Sigmoid colon (tissue), 7 donors: ENCODE results near the gene NELFB. TPM values are rescaled to one million over a fixed set of nuclear protein-coding genes. Genes with fewer than 3 reads are reported as not detected.

Experiments used
- DNase-seq: peaks from one replicate; pipeline ENCODE4 v3.0.0-alpha.2; 2019
- H3K27ac ChIP-seq, 4 donors: fragments of 200-600 bp; sonication (generic); one replicate each; pipeline ENCODE4 v1.5.1; 2016 to 2019; ENCODE audit warnings: mild to moderate bottlenecking in 1 of 4
- H3K27me3 ChIP-seq, 3 donors: fragments of 200-600 bp; sonication (generic); one replicate each; pipeline ENCODE4 v1.5.1; 2019; ENCODE audit warnings: mild to moderate bottlenecking in 1 of 3
- H3K36me3 ChIP-seq, 4 donors: fragments of 200-600 bp; sonication (generic); one replicate each; pipeline ENCODE4 v1.5.1; 2016 to 2019
- H3K4me1 ChIP-seq, 4 donors: fragments of 200-600 bp; sonication (generic); one replicate each; pipeline ENCODE4 v1.5.1; 2017 to 2019
- H3K4me3 ChIP-seq, 4 donors: fragments of 200-600 bp; sonication (generic); one replicate each; pipeline ENCODE4 v1.5.1; 2017 to 2019; ENCODE audit warnings: mild to moderate bottlenecking in 2 of 4, moderate library complexity in 1 of 4
- H3K9me3 ChIP-seq, 4 donors: fragments of 200-600 bp in 3 of 4; sonication (generic) in 3 of 4; one replicate each; pipeline versions ENCODE4 v1.5.1 to v1.6.1; 2013 to 2019
- CTCF ChIP-seq, 4 experiments: fragments of 450-650 bp in 3 of 4; fragments of 200-600 bp in 1 of 4; IDR thresholded peaks; one replicate each; pipeline ENCODE4 v1.5.1; 2016 to 2019; ENCODE audit warnings: antibody characterized with exemption in 4 of 4, mild to moderate bottlenecking in 3 of 4, moderate library complexity in 2 of 4
- EP300 ChIP-seq, 4 donors: sonication (generic); formaldehyde crosslinking; IDR thresholded peaks; one replicate each; pipeline ENCODE4 v1.6.1; 2017; ENCODE audit warnings: antibody characterized with exemption in 4 of 4
- POLR2A ChIP-seq, 2 donors: fragments of 450-650 bp; IDR thresholded peaks; one replicate each; pipeline ENCODE4 v1.6.1; 2016; ENCODE audit warnings: antibody characterized with exemption in 2 of 2, mild to moderate bottlenecking in 2 of 2, moderate library complexity in 2 of 2
- POLR2AphosphoS5 ChIP-seq, 4 donors: sonication (generic); formaldehyde crosslinking; IDR thresholded peaks; one replicate each; pipeline ENCODE4 v1.6.1; 2017; ENCODE audit warnings: antibody characterized with exemption in 4 of 4
- WGBS, 2 donors: extraction: QIAGEN DNeasy Blood & Tissue Kit; methylation state at CpG; one replicate each; pipeline ENCODE4 v1.1.7; 2013; 5-methylcytosine and 5-hydroxymethylcytosine counted together
- intact Hi-C: fragments of 100-400 bp; cut with DNase I; formaldehyde crosslinking; loops from one replicate; pipeline ENCODE4 v1.15.1; 2023
- polyA plus RNA-seq, 3 donors: library from polyadenylated mRNA; stranded (reverse); fragments of 200-250 nt; gene quantifications; one replicate each; pipeline ENCODE4 v1.2.3, GENCODE V29; 2013
- total RNA-seq, 4 donors: library from RNA; depleted of rRNA; stranded (reverse); fragments of >200 nt; gene quantifications; one replicate each; pipeline ENCODE4 v1.1.0, GENCODE V29; 2016
- donor health status: healthy with polysubstance abuse.
- donor health status: Bipolar disorder and iron deficiency.
- donor health status: healthy.

NELFB gene
- total and polyA plus RNA-seq, 7 donors: 24.7 to 70.5 (median 36.5) TPM

GRCh38 chr9:137217276-137218211 lies 37.6 kb upstream of the NELFB start:
- Histone ChIP-seq H3K27me3 (no peaks in the 10 kb centered on the region), H3K36me3 (peaks cover 0 to 15% (median 0%) of the 10 kb centered on the region in 4 donors), H3K4me3 (peak overlapping the region in 2 of 4 donors; percentile 7 to 9), H3K4me1 (peaks cover 0 to 19% (median 12%) of the 10 kb centered on the region in 4 donors), H3K9me3 (no peaks in the 10 kb centered on the region), H3K27ac (peak overlapping the region in 2 of 4 donors; percentile 6 to 35)
- TF ChIP-seq POLR2A (IDR thresholded peaks at IDR 0.05): peak in 1 of 2 donors; percentile 68
- TF ChIP-seq POLR2AphosphoS5 (IDR thresholded peaks at IDR 0.05): peak in 1 of 4 donors; percentile 56
- TF ChIP-seq EP300 (IDR thresholded peaks at IDR 0.05): no peak
- 16 to 66% methylated on average over 36 of the region's 36 CpGs for WGBS, 2 donors
- intact Hi-C loops: no loop called here
- DNase-seq: no peak

GRCh38 chr9:137218212-137218753 lies 36.8 kb upstream of the NELFB start:
- TF ChIP-seq CTCF (IDR thresholded peaks at IDR 0.05) (no peak), POLR2A (IDR thresholded peaks at IDR 0.05) (no peak), EP300 (IDR thresholded peaks at IDR 0.05) (no peak), POLR2AphosphoS5 (IDR thresholded peaks at IDR 0.05) (no peak)
- DNase-seq: no peak
- H3K4me1 ChIP-seq: peaks cover 0 to 25% (median 17%) of the 10 kb centered on the region in 4 donors
- no peaks in the 10 kb centered on the region for H3K9me3 ChIP-seq
- intact Hi-C loops: no loop called here
- H3K27ac ChIP-seq: no peak overlapping the region
- peaks cover 0 to 15% (median 0%) of the 10 kb centered on the region in 4 donors for H3K36me3 ChIP-seq
- H3K27me3 ChIP-seq: no peaks in the 10 kb centered on the region
- 56 to 90% methylated on average over 30 of the region's 30 CpGs for WGBS, 2 donors
- H3K4me3 ChIP-seq: no peak overlapping the region

GRCh38 chr9:137218754-137219271 lies 36.3 kb upstream of the NELFB start:
- DNase-seq: no peak
- no peak overlapping the region for H3K27ac ChIP-seq
- H3K27me3 ChIP-seq: no peaks in the 10 kb centered on the region
- 26 to 71% methylated on average over 12 of the region's 12 CpGs for WGBS, 2 donors
- H3K4me3 ChIP-seq: no peak overlapping the region
- TF ChIP-seq EP300 (IDR thresholded peaks at IDR 0.05) (no peak), POLR2AphosphoS5 (IDR thresholded peaks at IDR 0.05) (peak in 1 of 4 donors; percentile 32), POLR2A (IDR thresholded peaks at IDR 0.05) (no peak), CTCF (IDR thresholded peaks at IDR 0.05) (no peak)
- intact Hi-C loops: no loop called here
- peaks cover 0 to 26% (median 19%) of the 10 kb centered on the region in 4 donors for H3K4me1 ChIP-seq
- no peaks in the 10 kb centered on the region for H3K9me3 ChIP-seq
- H3K36me3 ChIP-seq: peaks cover 0 to 15% (median 0%) of the 10 kb centered on the region in 4 donors

GRCh38 chr9:137219757-137220316 lies 35.3 kb upstream of the NELFB start:
- no peaks in the 10 kb centered on the region for H3K9me3 ChIP-seq
- DNase-seq: no peak
- no peaks in the 10 kb centered on the region for H3K27me3 ChIP-seq
- intact Hi-C loops: loop anchor here (5.0 kb wide), 1 partner anchor 33 kb away; the partner anchor contains the start of genes ANAPC2 and SSNA1
- TF ChIP-seq POLR2A (IDR thresholded peaks at IDR 0.05) (no peak), CTCF (IDR thresholded peaks at IDR 0.05) (no peak), POLR2AphosphoS5 (IDR thresholded peaks at IDR 0.05) (no peak), EP300 (IDR thresholded peaks at IDR 0.05) (no peak)
- 93 to 94% methylated on average over 10 of the region's 10 CpGs for WGBS, 2 donors
- H3K4me1 ChIP-seq: peaks cover 0 to 31% (median 24%) of the 10 kb centered on the region in 4 donors
- no peak overlapping the region for H3K27ac ChIP-seq
- H3K36me3 ChIP-seq: peaks cover 0 to 13% (median 0%) of the 10 kb centered on the region in 4 donors
- no peak overlapping the region for H3K4me3 ChIP-seq
